K562 (cell line): ENCODE results near the gene YLPM1. TPM values are rescaled to one million over a fixed set of nuclear protein-coding genes. Genes with fewer than 3 reads are reported as not detected.

Experiments used
- DACH1 ChIP-seq: fragments of 450-650 bp; IDR thresholded peaks from 2 replicates; pipeline ENCODE4 v1.6.1; 2018; ENCODE audit not compliant: partially characterized antibody
- ELF1 ChIP-seq: fragments of 200-800 bp; sonication (Bioruptor generic); IDR thresholded peaks from 2 replicates; pipeline ENCODE4 v1.6.1; 2016; ENCODE audit warnings: missing genetic modification characterization, missing compliant biosample characterization
- NCOA2 ChIP-seq, 2 experiments: fragments of 450-650 bp; IDR thresholded peaks; 2 replicates each; pipeline ENCODE4 v1.6.1; 2018; ENCODE audit warnings: mild to moderate bottlenecking in 2 of 2, moderate library complexity in 1 of 2; ENCODE audit not compliant: partially characterized antibody in 2 of 2
- NUFIP1 ChIP-seq: fragments of 450-650 bp; IDR thresholded peaks from 2 replicates; pipeline ENCODE4 v1.6.1; 2018; ENCODE audit not compliant: partially characterized antibody
- RCOR1 ChIP-seq, 2 experiments: IDR thresholded peaks; 2 replicates each; pipeline ENCODE4 v1.6.1; 2012; ENCODE audit warnings: low read depth in 2 of 2, low read length in 2 of 2, borderline replicate concordance in 1 of 2, improper control_type of control experiment in 1 of 2
- ZBTB40 ChIP-seq, 2 experiments: fragments of 450-650 bp in 1 of 2; sonication (generic) in 1 of 2; formaldehyde crosslinking in 1 of 2; IDR thresholded peaks; 2 replicates each; pipeline versions ENCODE4 v1.7.1 to v1.9.0; 2016 to 2022; ENCODE audit warnings: inconsistent platforms in 1 of 2, mild to moderate bottlenecking in 1 of 2, missing genetic modification reagents in 1 of 2
- ZNF175 ChIP-seq: fragments of 200-800 bp; sonication (Bioruptor generic); IDR thresholded peaks from 2 replicates; pipeline ENCODE4 v1.6.1; 2016; ENCODE audit warnings: low read depth, mild to moderate bottlenecking, missing genetic modification characterization, missing compliant biosample characterization
- ZNF407 ChIP-seq: fragments of 450-650 bp; IDR thresholded peaks from 2 replicates; pipeline ENCODE4 v1.6.1; 2016; ENCODE audit warnings: low read depth
- ZNF655 ChIP-seq: fragments of 250-450 bp; sonication (Bioruptor Pico); IDR thresholded peaks from 2 replicates; pipeline ENCODE4 v1.5.0; 2021
- polyA plus RNA-seq, 8 experiments: library from polyadenylated mRNA; depleted of rRNA in 4 of 8; stranded (reverse) in 5 of 8; unstranded in 3 of 8; fragments of >200 nt; fragmentation: Nextera tagmentation in 2 of 8; fragmentation: Illumina TruSeq in 1 of 8; extraction: Ambion mirVana in 2 of 8; extraction: Trizol in 1 of 8; gene quantifications; 2 replicates each; pipeline versions ENCODE4 v1.2.1 to v1.2.3, GENCODE V29; 2011 to 2014; ENCODE audit warnings: inconsistent platforms in 1 of 8, missing spikeins in 1 of 8
- total RNA-seq, 7 experiments: library from RNA; depleted of rRNA in 6 of 7; stranded (reverse); fragments of >200 nt in 6 of 7; fragmentation: Illumina TruSeq in 2 of 7; extraction: Trizol in 2 of 7; gene quantifications; 2 replicates each; pipeline versions ENCODE4 v1.2.1 to v1.2.3, GENCODE V29; 2011 to 2021; ENCODE audit warnings: low replicate concordance in 1 of 7

Gene YLPM1
- total and polyA plus RNA-seq, 9 of the 15 experiments (the other 6 are each of a cell fraction or from before 2014, with no cell fraction given), result 7.2 to 32.7 (median 14.6) TPM

GRCh38 chr14:74735125-74735524, 28.0 kb upstream of the YLPM1 start (continued):
- TF ChIP-seq ZBTB40 (IDR thresholded peaks at IDR 0.05), result no peak
- no peak for TF ChIP-seq ZBTB40 (CRISPR knock-in tag; IDR thresholded peaks at IDR 0.05)
- TF ChIP-seq NUFIP1, result no peak
- TF ChIP-seq ZNF175 (CRISPR knock-in tag), result 0 out of 2 replicates have a peak, but pooled peaks have one; percentile 19
- TF ChIP-seq NCOA2 (IDR thresholded peaks at IDR 0.05; ENCODE audit: partially characterized antibody in 2 of 2), result no peak
- no peak for TF ChIP-seq ZNF655
- TF ChIP-seq RCOR1 (IDR thresholded peaks at IDR 0.05; ENCODE audit: borderline replicate concordance in 1 of 2, low read depth in 2 of 2, low read length in 2 of 2), result peak; percentile 56 to 97; a peak in 3 of 4 replicates
- no peak for TF ChIP-seq DACH1
- TF ChIP-seq ZNF407, result no peak
- no peak for TF ChIP-seq ELF1 (tag)
